Nephron (organoid): ENCODE measurements around the gene MCM9.

Experiments used
- H3K27ac Mint-ChIP-seq, 3 experiments: 2 replicates each; pipeline ENCODE4 v1.8.0; 2020; ENCODE audit warnings: mixed read lengths in 3 of 3, mild to moderate bottlenecking in 2 of 3, moderate library complexity in 1 of 3
- H3K27me3 Mint-ChIP-seq: 2 replicates; pipeline ENCODE4 v1.8.0; 2021; ENCODE audit warnings: low read depth, mild to moderate bottlenecking, moderate library complexity, mixed read lengths
- H3K36me3 Mint-ChIP-seq: 2 replicates; pipeline ENCODE4 v1.8.0; 2020; ENCODE audit warnings: low read depth, mixed read lengths
- H3K4me1 Mint-ChIP-seq: 2 replicates; pipeline ENCODE4 v1.8.0; 2020; ENCODE audit warnings: mixed read lengths
- H3K4me3 Mint-ChIP-seq, 3 experiments: 2 replicates each; pipeline ENCODE4 v1.8.0; 2020; ENCODE audit warnings: mild to moderate bottlenecking in 3 of 3, mixed read lengths in 3 of 3, moderate library complexity in 2 of 3
- H3K9me3 Mint-ChIP-seq: 2 replicates; pipeline ENCODE4 v1.8.0; 2020; ENCODE audit warnings: mixed read lengths
- TF ChIP-seq, protein P1 (sequence below), 3 experiments: fragments of 200-600 bp; sonication (generic); IDR thresholded peaks; one replicate each; pipeline ENCODE4 v1.5.0; 2021; ENCODE audit warnings: antibody characterized with exemption in 3 of 3; ENCODE audit not compliant: unreplicated experiment in 3 of 3

MCM9 gene

DNA sequence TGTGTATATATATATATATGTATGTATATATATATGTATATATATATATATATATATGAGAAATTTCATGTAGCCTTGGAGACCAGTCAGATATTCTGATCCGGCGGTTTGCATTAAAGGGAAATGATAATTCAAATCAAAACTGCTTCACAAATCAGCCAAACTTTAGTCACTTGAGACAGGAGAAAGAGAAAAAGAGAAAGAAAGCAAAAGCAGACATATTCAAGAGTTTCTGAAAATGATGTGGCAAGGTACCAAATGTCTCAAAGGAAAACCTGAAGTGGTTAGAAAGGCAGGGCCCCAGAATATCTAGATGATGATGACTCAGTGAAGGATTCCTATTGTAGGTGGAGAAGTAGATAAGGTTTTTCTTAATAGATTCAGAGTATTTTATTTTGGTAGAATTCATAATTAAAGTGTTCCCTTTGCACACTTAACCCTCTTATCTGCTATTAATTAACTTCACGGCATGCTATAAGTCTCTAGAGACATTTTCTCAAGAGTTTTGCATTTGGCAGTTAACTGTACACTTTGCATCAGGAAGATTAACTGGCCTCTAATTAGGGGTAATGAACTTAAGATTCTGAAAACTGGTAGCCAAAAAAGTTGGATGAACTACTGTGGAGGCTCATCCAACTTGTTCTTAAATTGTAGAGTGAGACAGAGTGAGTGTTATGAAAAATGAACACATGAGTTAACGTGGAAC is 91.1 kb downstream of the MCM9 start:
- H3K9me3 Mint-ChIP-seq = peaks cover 13% of the 10 kb centered on the region
- H3K27me3 Mint-ChIP-seq = no peaks in the 10 kb centered on the region
- no peak overlapping the region for H3K4me3 Mint-ChIP-seq
- H3K36me3 Mint-ChIP-seq = peaks cover 31% of the 10 kb centered on the region
- H3K27ac Mint-ChIP-seq = no peak overlapping the region
- TF ChIP-seq, protein P1, sequence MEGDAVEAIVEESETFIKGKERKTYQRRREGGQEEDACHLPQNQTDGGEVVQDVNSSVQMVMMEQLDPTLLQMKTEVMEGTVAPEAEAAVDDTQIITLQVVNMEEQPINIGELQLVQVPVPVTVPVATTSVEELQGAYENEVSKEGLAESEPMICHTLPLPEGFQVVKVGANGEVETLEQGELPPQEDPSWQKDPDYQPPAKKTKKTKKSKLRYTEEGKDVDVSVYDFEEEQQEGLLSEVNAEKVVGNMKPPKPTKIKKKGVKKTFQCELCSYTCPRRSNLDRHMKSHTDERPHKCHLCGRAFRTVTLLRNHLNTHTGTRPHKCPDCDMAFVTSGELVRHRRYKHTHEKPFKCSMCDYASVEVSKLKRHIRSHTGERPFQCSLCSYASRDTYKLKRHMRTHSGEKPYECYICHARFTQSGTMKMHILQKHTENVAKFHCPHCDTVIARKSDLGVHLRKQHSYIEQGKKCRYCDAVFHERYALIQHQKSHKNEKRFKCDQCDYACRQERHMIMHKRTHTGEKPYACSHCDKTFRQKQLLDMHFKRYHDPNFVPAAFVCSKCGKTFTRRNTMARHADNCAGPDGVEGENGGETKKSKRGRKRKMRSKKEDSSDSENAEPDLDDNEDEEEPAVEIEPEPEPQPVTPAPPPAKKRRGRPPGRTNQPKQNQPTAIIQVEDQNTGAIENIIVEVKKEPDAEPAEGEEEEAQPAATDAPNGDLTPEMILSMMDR (IDR thresholded peaks at IDR 0.05; ENCODE audit: unreplicated experiment in 3 of 3) = no peak
- H3K4me1 Mint-ChIP-seq = no peaks in the 10 kb centered on the region

DNA sequence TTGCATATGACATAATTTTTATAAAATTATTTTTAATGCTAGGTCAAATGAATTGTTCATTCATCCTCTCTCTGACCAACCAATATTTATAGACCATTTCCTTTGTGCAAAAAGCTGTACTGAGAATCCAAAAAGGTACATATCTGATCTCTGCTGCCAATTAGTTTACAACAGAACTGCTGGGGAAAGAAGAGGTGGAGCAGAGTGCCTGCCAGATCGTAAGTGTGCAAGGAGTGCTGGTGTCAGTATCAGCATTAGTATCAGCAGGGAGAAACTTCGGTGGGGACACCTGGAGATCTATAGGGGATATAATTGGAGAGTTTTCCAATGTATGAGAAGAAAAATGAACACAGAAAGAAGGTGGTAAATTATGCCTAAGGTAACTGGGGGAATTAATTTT is 104.3 kb downstream of the MCM9 start:
- Mint-ChIP-seq H3K9me3 (peaks cover 15% of the 10 kb centered on the region), H3K27me3 (no peaks in the 10 kb centered on the region), H3K4me1 (no peaks in the 10 kb centered on the region), H3K4me3 (no peak overlapping the region), H3K27ac (no peak overlapping the region), H3K36me3 (peaks cover 25% of the 10 kb centered on the region)
- TF ChIP-seq, protein P1 (IDR thresholded peaks at IDR 0.05; ENCODE audit: unreplicated experiment in 3 of 3) = no peak

DNA sequence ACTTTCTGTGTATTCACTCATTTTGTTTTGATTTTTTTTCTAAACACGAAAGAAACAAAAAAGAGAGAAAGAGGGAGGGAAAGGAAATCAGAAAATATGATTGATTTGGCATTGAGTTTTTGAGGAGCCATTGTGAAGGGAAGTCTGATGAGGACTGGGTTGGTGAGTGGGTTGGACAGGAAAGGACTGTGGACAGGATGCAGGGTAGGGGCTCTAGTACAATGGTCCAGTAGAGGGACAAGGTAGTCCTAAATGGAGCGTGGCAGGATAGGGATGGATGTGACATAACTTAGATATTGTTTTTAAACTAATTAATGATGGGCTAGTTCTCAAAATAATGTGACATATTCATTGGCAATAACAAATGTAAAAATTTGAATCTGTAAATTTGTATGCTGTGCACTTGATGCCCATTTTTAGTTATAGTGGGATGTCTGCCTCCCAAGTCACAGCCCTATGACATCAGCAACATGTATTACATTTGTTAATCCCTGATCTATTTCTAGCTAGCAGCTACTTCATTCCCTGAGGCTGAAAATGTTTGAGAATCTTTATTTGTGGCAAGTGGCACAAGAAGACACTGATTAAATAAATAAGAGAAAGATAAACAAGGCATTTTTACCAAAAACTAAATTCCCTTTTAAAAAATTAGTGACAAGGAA is 105.0 kb downstream of the MCM9 start:
- Mint-ChIP-seq H3K9me3 (peaks cover 8% of the 10 kb centered on the region), H3K27me3 (no peaks in the 10 kb centered on the region), H3K4me3 (no peak overlapping the region), H3K27ac (no peak overlapping the region), H3K36me3 (peaks cover 33% of the 10 kb centered on the region), H3K4me1 (no peaks in the 10 kb centered on the region)
- TF ChIP-seq, protein P1 (IDR thresholded peaks at IDR 0.05; ENCODE audit: unreplicated experiment in 3 of 3) = no peak

DNA sequence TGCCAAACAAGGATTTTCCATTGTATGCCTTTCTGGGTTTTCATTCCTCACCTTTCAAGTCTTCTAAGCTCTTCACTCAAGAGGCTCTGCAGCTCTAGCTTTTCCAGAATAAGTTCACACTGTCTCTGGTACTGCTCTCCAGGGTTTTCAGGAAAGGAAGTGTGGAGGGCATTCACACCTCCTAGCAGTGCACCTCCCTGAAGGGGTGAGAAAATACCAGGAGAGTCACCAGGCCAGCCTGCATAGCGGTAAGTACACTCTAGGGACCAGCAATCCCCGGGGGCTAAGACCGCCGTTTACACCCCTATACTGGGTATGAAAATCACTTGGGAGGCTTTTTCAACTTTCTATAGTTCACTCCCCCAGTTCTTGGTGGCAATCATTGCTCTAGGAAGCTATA is 108.9 kb downstream of the MCM9 start:
- H3K36me3 Mint-ChIP-seq = peaks cover 53% of the 10 kb centered on the region
- H3K27ac Mint-ChIP-seq = no peak overlapping the region
- H3K4me3 Mint-ChIP-seq = no peak overlapping the region
- H3K4me1 Mint-ChIP-seq = no peaks in the 10 kb centered on the region
- peaks cover 6% of the 10 kb centered on the region for H3K9me3 Mint-ChIP-seq
- TF ChIP-seq, protein P1 (IDR thresholded peaks at IDR 0.05; ENCODE audit: unreplicated experiment in 3 of 3) = no peak
- no peaks in the 10 kb centered on the region for H3K27me3 Mint-ChIP-seq

DNA sequence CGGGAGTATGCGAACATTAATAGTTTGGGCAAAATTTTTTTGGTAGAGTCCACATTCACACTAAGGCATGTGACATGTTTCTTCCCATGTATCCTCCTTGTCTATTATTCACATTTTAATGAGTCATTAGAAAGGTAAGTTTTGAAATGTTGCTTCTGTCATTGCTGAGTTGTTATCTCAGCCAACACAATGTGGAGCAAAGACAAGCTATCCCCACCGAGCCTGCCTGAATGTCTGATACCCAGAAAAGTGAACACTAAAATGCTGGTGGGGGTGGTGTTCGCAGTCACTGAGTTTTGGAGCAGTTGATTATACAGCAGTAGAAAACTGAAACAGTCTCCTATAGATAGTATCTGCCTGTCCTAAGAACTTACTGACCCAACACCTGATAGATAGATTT is 109.3 kb downstream of the MCM9 start:
- Mint-ChIP-seq H3K27ac (no peak overlapping the region), H3K36me3 (peaks cover 56% of the 10 kb centered on the region), H3K4me1 (no peaks in the 10 kb centered on the region), H3K27me3 (no peaks in the 10 kb centered on the region), H3K9me3 (peaks cover 6% of the 10 kb centered on the region), H3K4me3 (no peak overlapping the region)
- TF ChIP-seq, protein P1 (IDR thresholded peaks at IDR 0.05; ENCODE audit: unreplicated experiment in 3 of 3) = no peak

DNA sequence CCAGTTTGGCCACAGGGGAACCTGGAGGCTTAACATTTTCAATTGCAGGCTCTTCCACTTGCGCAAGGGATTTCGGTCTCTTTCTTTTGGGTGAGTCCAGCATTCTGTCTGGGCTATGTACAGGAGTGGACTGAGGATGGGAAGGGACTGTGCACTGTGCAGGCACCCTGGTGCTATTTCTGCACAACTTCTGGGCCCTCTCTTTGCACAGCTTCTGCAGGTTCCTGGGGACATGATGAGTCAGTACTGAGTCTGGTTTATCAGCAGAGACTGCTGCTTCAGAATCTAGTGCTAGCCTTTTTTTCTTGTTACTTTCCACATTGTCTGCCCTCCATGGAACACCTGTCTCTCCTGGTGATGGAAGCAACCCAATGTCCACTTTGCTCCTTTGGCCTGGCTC is 119.5 kb downstream of the MCM9 start:
- peaks cover 13% of the 10 kb centered on the region for H3K9me3 Mint-ChIP-seq
- H3K4me1 Mint-ChIP-seq = no peaks in the 10 kb centered on the region
- H3K36me3 Mint-ChIP-seq = peaks cover 48% of the 10 kb centered on the region
- H3K4me3 Mint-ChIP-seq = no peak overlapping the region
- no peaks in the 10 kb centered on the region for H3K27me3 Mint-ChIP-seq
- TF ChIP-seq, protein P1 (IDR thresholded peaks at IDR 0.05; ENCODE audit: unreplicated experiment in 3 of 3) = no peak
- H3K27ac Mint-ChIP-seq = no peak overlapping the region
